PFSK-1 (cell line): ENCODE results near the gene PDE4B.
A peak's percentile ranks its signal among the peaks of the same experiment; 100 is the strongest.

Source experiments
- FOXP2 ChIP-seq: optimal IDR thresholded peaks from 2 replicates; pipeline ENCODE3; 2011; ENCODE audit warnings: borderline replicate concordance, control low read depth, inconsistent platforms; ENCODE audit not compliant: insufficient read depth; ENCODE audit errors: extremely low read length, extremely low read depth
- POLR2AphosphoS5 ChIP-seq: IDR thresholded peaks from 2 replicates; pipeline ENCODE4 v1.6.1; 2012; ENCODE audit warnings: low read depth, mild to moderate bottlenecking, control low read depth, low read length, moderate library complexity
- REST ChIP-seq, 2 experiments: IDR thresholded peaks; 2 replicates each; pipeline versions ENCODE4 v1.6.1 to v1.8.0; 2011 to 2012; ENCODE audit warnings: low read depth in 2 of 2, low read length in 2 of 2, control low read depth in 1 of 2, inconsistent platforms in 1 of 2, mild to moderate bottlenecking in 1 of 2, moderate library complexity in 1 of 2; ENCODE audit not compliant: insufficient read depth in 1 of 2
- SIN3A ChIP-seq: IDR thresholded peaks from 2 replicates; pipeline ENCODE4 v1.6.1; 2012; ENCODE audit warnings: mild to moderate bottlenecking, low read length, moderate library complexity, borderline replicate concordance; ENCODE audit not compliant: insufficient read depth
- TAF1 ChIP-seq: IDR thresholded peaks from 2 replicates; pipeline ENCODE4 v1.6.1; 2012; ENCODE audit warnings: low read length, control low read depth, borderline replicate concordance; ENCODE audit not compliant: insufficient read depth

The PDE4B gene

GRCh38 chr1:66258404-66259105 lies 465.9 kb downstream of the PDE4B start:
- TF ChIP-seq REST (IDR thresholded peaks at IDR 0.05; ENCODE audit: insufficient read depth in 1 of 2, low read depth in 2 of 2, low read length in 2 of 2) (no peak), FOXP2 (no peak), POLR2AphosphoS5 (no peak), SIN3A (no peak), TAF1 (no peak)

DNA sequence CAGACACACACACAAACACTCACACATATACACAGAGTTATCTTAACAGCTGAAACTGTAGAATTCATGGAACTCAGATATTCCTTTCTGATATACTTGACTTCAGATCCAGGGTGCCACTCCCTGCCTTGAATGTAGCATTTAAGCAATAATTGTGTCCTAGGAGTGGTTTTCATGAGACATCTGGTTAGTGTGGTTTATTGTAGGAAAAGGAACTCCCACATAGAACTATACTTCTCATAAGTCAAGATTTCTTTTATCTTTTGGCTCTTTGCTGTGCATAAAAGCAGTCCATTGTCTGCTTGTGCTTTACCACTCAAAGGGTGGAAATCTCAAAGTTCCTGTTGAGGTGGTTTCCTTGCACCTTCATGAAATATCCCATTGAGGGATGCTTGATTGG lies 468.7 kb downstream of the PDE4B start:
- TF ChIP-seq REST (IDR thresholded peaks at IDR 0.05; ENCODE audit: insufficient read depth in 1 of 2, low read depth in 2 of 2, low read length in 2 of 2) (no peak), TAF1 (no peak), FOXP2 (no peak), SIN3A (no peak), POLR2AphosphoS5 (no peak)

DNA sequence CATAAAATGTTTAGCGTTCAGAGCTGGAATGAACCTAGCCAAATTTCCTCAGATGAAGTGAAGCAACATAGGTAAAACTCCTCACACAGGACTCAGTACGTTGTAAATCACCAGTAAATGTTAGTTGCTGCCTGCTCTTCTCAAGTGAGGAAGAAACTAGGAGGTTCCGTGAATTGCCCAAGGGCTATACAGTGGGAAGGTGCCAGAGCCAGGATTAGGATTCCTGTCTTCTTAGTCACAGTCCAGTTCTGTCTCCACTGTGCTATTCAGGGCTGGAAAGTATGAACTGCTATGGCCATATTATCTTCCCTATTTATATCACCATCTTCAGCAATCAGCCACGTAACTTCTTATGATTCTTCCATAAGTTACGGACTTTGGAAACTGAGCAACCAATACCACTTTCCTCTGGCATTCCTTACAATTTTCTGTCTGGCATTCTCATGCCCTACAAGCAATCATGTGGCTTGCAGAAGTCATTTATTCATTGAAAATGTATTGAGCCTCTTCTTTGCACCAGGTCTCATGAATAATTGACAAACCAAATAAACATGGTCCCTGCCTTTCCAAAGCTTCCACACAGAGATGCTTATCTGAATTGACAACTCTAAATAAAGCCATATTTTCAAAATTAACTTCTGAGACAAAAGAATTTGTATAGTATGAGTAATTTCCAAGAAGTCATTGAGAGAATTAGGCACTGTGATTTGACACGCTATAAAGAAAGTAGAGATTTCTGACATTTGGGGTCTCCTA lies 469.7 kb downstream of the PDE4B start:
- no peak for TF ChIP-seq REST (IDR thresholded peaks at IDR 0.05; ENCODE audit: insufficient read depth in 1 of 2, low read depth in 2 of 2, low read length in 2 of 2)
- TF ChIP-seq POLR2AphosphoS5, result 0 out of 2 replicates have a peak, but pooled peaks have one; percentile 20

DNA sequence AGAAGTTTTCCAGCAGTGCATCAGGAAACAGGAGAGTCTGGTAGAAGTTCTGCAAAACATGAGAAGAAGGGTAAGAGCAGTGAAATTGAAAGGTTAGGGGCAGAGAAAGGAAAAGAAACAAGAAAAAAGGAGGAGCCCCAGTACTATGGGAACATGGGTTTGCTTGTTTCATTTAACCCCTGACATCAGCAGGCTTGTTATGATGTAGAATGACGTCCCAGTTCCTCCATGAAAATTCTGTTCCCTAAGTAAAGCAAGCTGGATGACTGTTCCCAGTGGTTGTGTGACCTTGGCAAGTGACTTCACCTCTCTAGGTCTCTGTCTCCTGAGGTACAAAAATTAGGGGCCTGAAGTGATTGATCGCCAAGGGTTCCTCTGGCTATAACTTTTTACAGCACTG lies 472.6 kb downstream of the PDE4B start:
- TF ChIP-seq TAF1 (no peak), SIN3A (no peak), FOXP2 (no peak), POLR2AphosphoS5 (no peak), REST (IDR thresholded peaks at IDR 0.05; ENCODE audit: insufficient read depth in 1 of 2, low read depth in 2 of 2, low read length in 2 of 2) (no peak)

GRCh38 chr1:66265796-66266195 lies 473.1 kb downstream of the PDE4B start:
- TF ChIP-seq REST (IDR thresholded peaks at IDR 0.05; ENCODE audit: insufficient read depth in 1 of 2, low read depth in 2 of 2, low read length in 2 of 2) (no peak), POLR2AphosphoS5 (no peak), FOXP2 (no peak), SIN3A (no peak), TAF1 (no peak)
